Fibroblast of upper back skin (primary cell): ENCODE results near the gene KRTAP12-2.
A peak's percentile ranks its signal among the peaks of the same experiment; 100 is the strongest.

ENCODE experiments used
- DNase-seq: peaks from one replicate; pipeline ENCODE4 v3.0.0-alpha.2; 2013

The KRTAP12-2 gene, protein sequence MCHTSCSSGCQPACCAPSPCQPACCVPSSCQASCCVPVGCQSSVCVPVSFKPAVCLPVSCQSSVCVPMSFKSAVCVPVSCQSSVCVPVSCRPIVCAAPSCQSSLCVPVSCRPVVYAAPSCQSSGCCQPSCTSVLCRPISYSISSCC

DNA sequence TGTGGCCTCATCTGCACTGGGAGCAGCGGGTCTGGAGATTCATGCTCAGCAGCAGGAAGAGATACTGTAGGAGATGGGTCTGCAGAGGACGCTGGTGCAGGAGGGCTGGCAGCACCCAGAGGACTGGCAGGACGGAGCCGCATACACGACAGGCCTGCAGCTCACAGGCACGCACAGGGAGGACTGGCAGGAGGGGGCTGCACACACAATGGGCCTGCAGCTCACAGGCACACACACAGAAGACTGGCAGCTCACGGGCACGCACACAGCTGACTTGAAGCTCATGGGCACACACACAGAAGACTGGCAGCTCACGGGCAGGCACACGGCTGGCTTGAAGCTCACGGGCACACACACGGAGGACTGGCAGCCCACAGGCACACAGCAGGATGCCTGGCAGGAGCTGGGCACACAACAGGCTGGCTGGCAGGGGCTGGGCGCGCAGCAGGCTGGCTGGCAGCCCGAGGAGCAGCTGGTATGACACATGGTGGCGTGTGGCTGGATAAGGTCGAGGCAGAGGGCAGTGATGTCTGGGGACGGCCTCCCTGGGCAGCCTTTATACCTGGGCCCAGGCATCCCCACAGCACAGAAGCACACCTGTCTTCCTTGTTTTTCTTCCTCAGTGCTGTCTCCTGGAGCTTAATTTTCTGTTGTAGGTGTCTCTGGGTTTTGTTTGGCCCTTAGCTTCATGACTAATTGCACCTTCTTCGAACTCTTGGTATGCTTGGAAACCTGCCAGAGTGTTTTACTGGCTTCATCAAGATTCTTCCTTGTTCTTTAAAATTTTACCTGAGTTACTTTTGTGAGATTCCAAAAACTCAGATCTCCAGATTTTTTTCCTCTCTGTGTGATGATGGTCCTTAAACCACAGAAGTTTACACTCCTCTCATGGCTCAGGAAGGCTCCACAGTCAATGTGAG lies at the start of gene KRTAP12-2:
KRTAP12-2 (minus strand) TSS at position 527 of the 920 bp plus-strand sequence; CDS start at position 486, 41 bp downstream.
- DNase-seq = no peak

DNA sequence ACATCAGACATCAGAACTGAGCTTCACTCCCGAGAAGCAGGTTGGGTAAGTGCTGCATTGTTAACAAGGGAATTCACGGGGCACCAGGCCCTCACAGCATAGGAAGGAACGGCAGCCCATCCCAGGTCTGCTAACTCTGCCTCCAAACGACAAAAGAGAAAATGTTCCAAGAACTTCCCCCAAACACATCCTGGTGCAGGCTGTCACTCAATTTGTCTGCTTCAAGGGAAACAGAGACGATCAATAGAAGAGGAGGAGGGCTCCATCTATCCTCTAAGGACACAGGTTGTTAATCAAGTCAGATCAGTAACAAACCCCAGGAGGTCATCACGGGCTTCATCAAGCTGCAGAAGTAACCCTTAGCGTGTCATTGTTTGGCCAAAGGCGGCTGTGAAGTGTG lies 48.2 kb upstream of the KRTAP12-2 start:
- no peak for DNase-seq

- DNase-seq = no peak
These were observed 47.1 kb upstream of the KRTAP12-2 start for GRCh38 chr21:44713846-44714245.

GRCh38 chr21:44713130-44713529 lies 46.4 kb upstream of the KRTAP12-2 start:
- no peak for DNase-seq

GRCh38 chr21:44712203-44713028 lies 45.7 kb upstream of the KRTAP12-2 start:
- no peak for DNase-seq

- no peak for DNase-seq
These were observed 44.8 kb upstream of the KRTAP12-2 start, which contains the start of gene TSPEAR for GRCh38 chr21:44711327-44712202. TSS of gene TSPEAR (minus strand) at chr21:44711572. CDS start at chr21:44711514, 58 bp downstream.

- DNase-seq = no peak
These were observed 44.1 kb upstream of the KRTAP12-2 start for GRCh38 chr21:44710756-44711326.

DNA sequence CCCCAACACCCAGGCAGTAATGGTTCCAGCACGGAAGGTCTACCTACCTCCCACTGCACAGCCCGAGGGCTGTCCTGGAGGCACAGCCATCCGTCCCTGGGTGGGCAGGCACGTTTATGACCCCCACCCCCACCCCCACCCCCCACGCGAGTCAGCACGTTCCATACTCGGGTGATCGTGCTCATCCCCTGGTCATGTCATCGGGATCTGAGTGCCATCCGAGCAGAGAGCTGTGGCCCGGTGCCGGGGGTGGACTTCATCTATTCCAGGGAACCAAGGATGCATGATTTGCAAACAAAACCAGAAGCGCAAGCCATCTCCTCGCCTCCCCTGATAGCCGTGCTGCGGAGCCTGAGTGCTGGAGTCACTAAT lies 43.6 kb upstream of the KRTAP12-2 start:
- DNase-seq = no peak

- peak; percentile 3 for DNase-seq
These were observed 42.9 kb upstream of the KRTAP12-2 start for GRCh38 chr21:44709426-44710293.

- DNase-seq = no peak
These were observed 42.2 kb upstream of the KRTAP12-2 start for GRCh38 chr21:44708866-44709425.

GRCh38 chr21:44708213-44708865 lies 41.6 kb upstream of the KRTAP12-2 start:
- no peak for DNase-seq

- no peak for DNase-seq
These were observed 40.2 kb upstream of the KRTAP12-2 start for GRCh38 chr21:44706706-44707581.

GRCh38 chr21:44706026-44706705 lies 39.4 kb upstream of the KRTAP12-2 start:
- DNase-seq = no peak

- DNase-seq = no peak
These were observed 37.9 kb upstream of the KRTAP12-2 start for GRCh38 chr21:44704636-44705001.

DNA sequence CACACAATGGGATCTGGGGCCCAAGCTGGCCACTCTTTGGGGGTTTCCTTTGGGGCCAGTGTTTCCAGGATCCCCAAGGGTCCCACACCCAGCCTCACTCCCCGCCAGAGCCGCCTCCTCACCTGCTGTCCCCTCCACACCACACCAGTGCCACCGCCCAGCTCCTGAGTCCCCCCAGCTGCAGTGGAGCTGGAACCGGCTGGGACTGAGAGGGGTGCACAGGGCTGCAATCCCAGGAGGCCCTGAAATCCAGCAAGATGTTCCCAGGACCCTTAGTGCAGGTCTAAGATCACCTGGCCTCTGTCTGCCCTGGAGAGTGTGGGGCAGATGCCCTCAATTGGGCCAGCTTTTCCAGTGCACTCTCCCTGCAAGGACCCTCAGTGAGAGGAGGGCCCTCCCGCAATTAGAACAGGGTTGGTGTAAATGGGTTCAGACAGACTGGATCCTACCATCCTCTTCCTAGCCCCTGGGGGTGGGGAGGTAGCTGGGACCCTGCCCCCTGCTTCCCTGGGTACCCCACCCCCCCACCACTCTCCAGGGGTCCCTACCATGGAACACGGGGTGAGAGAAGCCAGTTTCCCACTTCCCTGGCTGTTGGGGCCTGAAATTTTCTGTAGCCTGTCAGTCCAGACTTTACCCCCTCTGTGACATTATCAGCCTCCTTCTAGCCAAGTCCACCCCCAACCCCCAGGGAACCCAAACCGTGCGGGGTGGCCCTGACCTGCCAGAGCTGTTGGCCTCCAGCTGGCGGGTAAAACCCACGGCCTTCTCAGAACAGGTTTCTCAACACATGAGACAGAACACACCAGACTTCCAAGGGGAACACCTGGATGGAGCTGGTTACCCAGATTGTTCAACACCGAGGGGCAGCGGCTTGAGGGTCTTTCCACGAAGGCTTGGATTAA lies 37.3 kb upstream of the KRTAP12-2 start:
- no peak for DNase-seq

GRCh38 chr21:44702973-44703730 lies 36.4 kb upstream of the KRTAP12-2 start:
- no peak for DNase-seq
